Measurements from ENCODE around the gene ZNF57. TPM values are rescaled to one million over a fixed set of nuclear protein-coding genes. Genes with fewer than 3 reads are reported as not detected.

The ZNF57 gene
- total and polyA plus RNA-seq, 9 of the 15 experiments (the other 6 are each of a cell fraction or from before 2014, with no cell fraction given), result 3.9 to 13.5 (median 7.8) TPM

- TF ChIP-seq HNRNPLL (IDR thresholded peaks at IDR 0.05; ENCODE audit: low read depth, low read length, poor library complexity, severe bottlenecking) (peak; percentile 66), ARID2 (IDR thresholded peaks at IDR 0.05) (no peak), PRDM10 (IDR thresholded peaks at IDR 0.05; ENCODE audit: partially characterized antibody) (peak; percentile 53), HOMEZ (CRISPR knock-in tag; IDR thresholded peaks at IDR 0.05) (no peak), LCOR (CRISPR knock-in tag; IDR thresholded peaks at IDR 0.05) (no peak; the same call in 1 of the 2 replicates), NKRF (IDR thresholded peaks at IDR 0.05; ENCODE audit: borderline replicate concordance) (peak; percentile 82; the same call in 1 of the 2 replicates), JUND (IDR thresholded peaks at IDR 0.05; ENCODE audit: borderline replicate concordance, low read depth, low read length) (no peak), JUND (tag; IDR thresholded peaks at IDR 0.05; ENCODE audit: borderline replicate concordance, low read depth, low read length) (no peak; the same call in 2 of the 3 replicates), ZNF277 (CRISPR knock-in tag; IDR thresholded peaks at IDR 0.05; ENCODE audit: borderline replicate concordance) (no peak), RREB1 (CRISPR knock-in tag; IDR thresholded peaks at IDR 0.05) (no peak)
Observed at GRCh38 chr19:2950286-2951124, 49.8 kb downstream of the ZNF57 start (continued).

Measured in K562 (cell line).